GM18951 (cell line): ENCODE data around the gene MARCHF4.

Source experiments
- POLR2A ChIP-seq: IDR thresholded peaks from 4 replicates; pipeline ENCODE4 v1.6.1; 2011; ENCODE audit warnings: mild to moderate bottlenecking; ENCODE audit not compliant: insufficient read length, insufficient read depth; ENCODE audit errors: extremely low read depth
- in situ Hi-C: fragments of 300-500 bp; cut with MboI; formaldehyde crosslinking; loops from one replicate; pipeline ENCODE4 v1.12.0; 2022; ENCODE audit warnings: low sequenced_read_pairs, mixed read lengths, inconsistent platforms; ENCODE audit not compliant: unreplicated experiment

The MARCHF4 gene

GRCh38 chr2:216379977-216380376, 7.7 kb upstream of the MARCHF4 start:
- no peak for TF ChIP-seq POLR2A

DNA sequence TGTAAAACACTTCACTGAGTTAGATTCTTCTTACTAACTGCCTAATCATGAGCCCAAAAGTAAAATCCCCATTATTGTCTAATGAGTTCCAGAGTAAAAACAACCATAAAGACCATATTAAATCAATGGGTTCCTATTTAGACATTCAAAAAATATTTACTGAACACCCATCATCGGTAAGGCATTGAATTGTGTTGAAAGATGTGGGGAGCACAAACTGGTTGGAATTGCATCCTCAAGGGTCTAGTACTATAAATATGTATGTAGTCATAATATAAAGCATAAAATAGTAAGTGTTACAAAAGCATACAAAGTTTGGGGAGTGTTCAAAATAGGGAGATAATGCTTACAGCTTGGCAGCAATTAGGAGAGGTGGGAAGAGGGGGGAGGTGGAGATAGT, 3.0 kb upstream of the MARCHF4 start:
- TF ChIP-seq POLR2A: no peak

More at GRCh38 chr2:216379977-216380376, 7.7 kb upstream of the MARCHF4 start:
- in situ Hi-C loops: no loop called here

DNA sequence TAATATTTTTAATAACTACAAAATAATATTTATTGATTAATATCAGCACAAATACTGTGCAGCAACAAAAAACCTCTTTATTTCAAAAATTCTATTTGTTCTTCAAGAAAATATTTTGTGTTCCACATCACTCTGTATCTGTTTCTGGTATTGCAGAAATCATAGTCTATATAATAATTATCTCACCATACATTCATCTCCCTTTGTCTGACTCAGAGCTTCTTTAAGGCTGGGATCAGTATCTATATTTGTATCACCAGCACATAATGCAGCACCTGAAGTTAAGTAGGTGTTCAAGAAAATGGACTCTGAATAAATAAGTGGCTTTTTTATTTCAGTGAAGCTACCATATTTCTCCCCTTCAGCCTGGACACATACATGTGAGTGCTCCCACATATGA, 1.6 kb upstream of the MARCHF4 start:
- TF ChIP-seq POLR2A: no peak
- in situ Hi-C loops: no loop called here

More for the DNA sequence above, 3.0 kb upstream of the MARCHF4 start:
- in situ Hi-C loops: no loop called here

- TF ChIP-seq POLR2A: no peak
- in situ Hi-C loops: no loop called here
These were observed 543 bp upstream of the MARCHF4 start for GRCh38 chr2:216372761-216373291.

GRCh38 chr2:216370961-216371712, 1.1 kb downstream of the MARCHF4 start:
- in situ Hi-C loops: no loop called here

GRCh38 chr2:216369821-216370220, 2.5 kb downstream of the MARCHF4 start:
- TF ChIP-seq POLR2A: no peak
- in situ Hi-C loops: no loop called here

More at GRCh38 chr2:216370961-216371712, 1.1 kb downstream of the MARCHF4 start:
- TF ChIP-seq POLR2A: no peak

- TF ChIP-seq POLR2A: no peak
- in situ Hi-C loops: no loop called here
These were observed 5.4 kb downstream of the MARCHF4 start for GRCh38 chr2:216366777-216367471.

- in situ Hi-C loops: no loop called here
- TF ChIP-seq POLR2A: no peak
These were observed 6.8 kb downstream of the MARCHF4 start for GRCh38 chr2:216365518-216365917.

GRCh38 chr2:216363221-216363620, 9.1 kb downstream of the MARCHF4 start:
- in situ Hi-C loops: no loop called here
- TF ChIP-seq POLR2A: no peak

- no peak for TF ChIP-seq POLR2A
- in situ Hi-C loops: no loop called here
These were observed 9.6 kb downstream of the MARCHF4 start for GRCh38 chr2:216362730-216363129.

DNA sequence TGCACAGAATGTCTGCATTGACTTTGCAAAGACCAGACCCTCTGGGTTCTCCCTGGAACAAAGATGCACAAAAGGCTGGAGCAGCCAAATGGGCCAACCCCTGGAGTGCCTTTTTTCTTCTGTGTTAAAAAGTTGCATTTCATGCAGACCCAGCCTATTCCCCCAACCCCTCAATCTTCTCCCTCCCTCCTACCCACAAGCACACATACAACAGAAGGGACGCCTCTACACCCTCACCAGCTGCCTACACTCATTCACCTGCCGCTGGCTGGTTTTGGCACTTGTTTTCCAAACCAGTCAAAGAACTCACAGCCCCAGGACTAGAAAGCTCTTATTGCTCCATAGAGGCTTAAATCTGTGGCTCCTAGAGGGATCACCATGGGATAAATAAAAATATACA, 16.6 kb downstream of the MARCHF4 start:
- TF ChIP-seq POLR2A: no peak
- in situ Hi-C loops: no loop called here

GRCh38 chr2:216354306-216354705, 18.0 kb downstream of the MARCHF4 start:
- TF ChIP-seq POLR2A: no peak
- in situ Hi-C loops: no loop called here

GRCh38 chr2:216352653-216353270, 19.5 kb downstream of the MARCHF4 start:
- TF ChIP-seq POLR2A: no peak
- in situ Hi-C loops: no loop called here
